Measurements from ENCODE around the gene RTL10. TPM values are rescaled to one million over a fixed set of nuclear protein-coding genes. Genes with fewer than 3 reads are reported as not detected.

Gene RTL10
- total and polyA plus RNA-seq, 2 of the 13 experiments (the other 11 are each of a cell fraction or from before 2014, with no cell fraction given) = 14.1 to 15.8 TPM

DNA sequence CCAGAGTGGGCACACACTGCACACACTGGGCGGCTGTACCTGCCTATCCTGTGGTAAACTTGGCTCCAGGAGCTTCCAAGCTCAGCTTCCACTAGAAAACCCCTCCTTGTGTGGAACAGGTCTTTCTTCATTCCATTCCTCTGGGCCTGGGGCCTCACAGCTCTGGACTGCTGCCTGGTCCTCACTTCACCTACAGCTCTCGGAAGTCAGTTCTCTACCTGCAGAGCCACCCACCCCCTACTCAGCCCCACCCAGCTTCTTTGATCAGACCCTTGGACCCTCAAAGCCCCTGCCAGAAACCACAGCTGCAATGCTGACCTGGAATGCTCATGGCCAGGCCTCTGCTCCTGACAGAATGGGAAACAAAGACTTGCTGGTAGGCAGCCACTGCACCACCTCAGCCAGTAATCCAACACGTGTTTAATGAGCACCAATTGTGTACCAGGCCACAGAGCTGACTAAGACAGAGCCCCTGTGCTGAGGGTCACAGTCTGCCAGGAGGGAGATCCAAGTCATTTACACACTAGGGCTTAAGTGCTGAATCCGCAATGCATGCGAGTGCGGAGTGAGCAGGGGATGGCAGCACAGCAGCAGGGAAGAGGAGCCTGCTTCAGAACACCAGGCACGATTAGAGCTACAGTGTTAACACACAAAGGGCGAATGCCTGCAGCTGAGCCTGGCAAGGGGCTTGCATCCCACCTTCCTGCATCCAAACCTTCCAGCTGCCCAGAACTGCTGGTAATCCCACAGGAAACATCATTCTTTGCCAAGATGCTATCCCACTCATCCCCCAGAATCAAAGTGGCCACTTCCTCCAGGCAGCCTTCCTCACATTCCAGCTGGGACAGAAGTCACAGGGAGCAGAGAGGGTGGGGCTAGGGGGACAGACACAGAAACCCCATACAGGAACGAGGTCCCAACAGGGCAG lies 4.6 kb downstream of the RTL10 start:
- Histone ChIP-seq H3K4me2 (ENCODE audit: low read depth, low read length) (no peak overlapping the region), H3K27ac (ENCODE audit: extremely low read length, insufficient read depth, low read length) (no peak overlapping the region), H3K9me3 (ENCODE audit: low read length) (no peaks in the 10 kb centered on the region), H3K36me3 (replicated peaks in 1 of 2; ENCODE audit: control insufficient read depth in 1 of 2, insufficient read depth in 2 of 2, low read length in 2 of 2) (peaks cover 6 to 26% of the 10 kb centered on the region in 2 experiments), H3K4me1 (ENCODE audit: insufficient read depth, low read length) (peaks cover 47% of the 10 kb centered on the region), H3K9ac (ENCODE audit: insufficient read depth, low read depth, low read length) (no peak overlapping the region), H3K27me3 (ENCODE audit: control insufficient read depth in 1 of 2, insufficient read depth in 2 of 2, low read length in 2 of 2) (no peaks in the 10 kb centered on the region; a peak in 1 of 5 replicates), H4K20me1 (ENCODE audit: insufficient read depth, low read length) (peaks cover 9% of the 10 kb centered on the region), H3K79me2 (ENCODE audit: insufficient read depth, low read length) (peaks cover 40% of the 10 kb centered on the region), H3K4me3 (replicated peaks in 1 of 3; ENCODE audit: insufficient read depth in 1 of 3, low read depth in 2 of 3, low read length in 3 of 3) (no peak overlapping the region), H2AFZ (ENCODE audit: low read length) (no peak overlapping the region)
- no TSS peak for BruUV-seq (replicated peaks)
- WGBS (ENCODE audit: low lambda C conversion rate) = 81% methylated on average over 9 of the region's 9 CpGs
- intact Hi-C loops (cut with micrococcal nuclease; ENCODE audit: unreplicated experiment) (no loop called here), in situ Hi-C loops (cut with HindIII; ENCODE audit: extremely low pct_ligation_motif_present, low pct_unique_long_range_greater_than_20kb) (loop anchor here (5.0 kb wide), 1 partner anchor 52 kb away; no protein-coding TSS in a partner anchor)
- POLR2A ChIA-PET = no interaction called here
- TF ChIP-seq POLR2A (IDR thresholded peaks at IDR 0.05; ENCODE audit: insufficient read depth in 1 of 2, low read depth in 2 of 2, low read length in 2 of 2) (0 out of 4 replicates have a peak, but pooled peaks of 1 of the 2 experiments have one; percentile 19), RBM22 (optimal IDR thresholded peaks at IDR 0.05; ENCODE audit: low read length) (peak; percentile 32)
- TF ChIP-seq, protein P1, sequence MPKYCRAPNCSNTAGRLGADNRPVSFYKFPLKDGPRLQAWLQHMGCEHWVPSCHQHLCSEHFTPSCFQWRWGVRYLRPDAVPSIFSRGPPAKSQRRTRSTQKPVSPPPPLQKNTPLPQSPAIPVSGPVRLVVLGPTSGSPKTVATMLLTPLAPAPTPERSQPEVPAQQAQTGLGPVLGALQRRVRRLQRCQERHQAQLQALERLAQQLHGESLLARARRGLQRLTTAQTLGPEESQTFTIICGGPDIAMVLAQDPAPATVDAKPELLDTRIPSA (CRISPR knock-in tag; IDR thresholded peaks at IDR 0.05; ENCODE audit: borderline replicate concordance) = no peak
- CTCF ChIA-PET (ENCODE audit: low intra/inter-chr PET ratio, low total read pairs) = no interaction called here
- no peak for DNase-seq (ENCODE audit: low spot score)
- no peak for ATAC-seq
- FAIRE-seq = no peak

DNA sequence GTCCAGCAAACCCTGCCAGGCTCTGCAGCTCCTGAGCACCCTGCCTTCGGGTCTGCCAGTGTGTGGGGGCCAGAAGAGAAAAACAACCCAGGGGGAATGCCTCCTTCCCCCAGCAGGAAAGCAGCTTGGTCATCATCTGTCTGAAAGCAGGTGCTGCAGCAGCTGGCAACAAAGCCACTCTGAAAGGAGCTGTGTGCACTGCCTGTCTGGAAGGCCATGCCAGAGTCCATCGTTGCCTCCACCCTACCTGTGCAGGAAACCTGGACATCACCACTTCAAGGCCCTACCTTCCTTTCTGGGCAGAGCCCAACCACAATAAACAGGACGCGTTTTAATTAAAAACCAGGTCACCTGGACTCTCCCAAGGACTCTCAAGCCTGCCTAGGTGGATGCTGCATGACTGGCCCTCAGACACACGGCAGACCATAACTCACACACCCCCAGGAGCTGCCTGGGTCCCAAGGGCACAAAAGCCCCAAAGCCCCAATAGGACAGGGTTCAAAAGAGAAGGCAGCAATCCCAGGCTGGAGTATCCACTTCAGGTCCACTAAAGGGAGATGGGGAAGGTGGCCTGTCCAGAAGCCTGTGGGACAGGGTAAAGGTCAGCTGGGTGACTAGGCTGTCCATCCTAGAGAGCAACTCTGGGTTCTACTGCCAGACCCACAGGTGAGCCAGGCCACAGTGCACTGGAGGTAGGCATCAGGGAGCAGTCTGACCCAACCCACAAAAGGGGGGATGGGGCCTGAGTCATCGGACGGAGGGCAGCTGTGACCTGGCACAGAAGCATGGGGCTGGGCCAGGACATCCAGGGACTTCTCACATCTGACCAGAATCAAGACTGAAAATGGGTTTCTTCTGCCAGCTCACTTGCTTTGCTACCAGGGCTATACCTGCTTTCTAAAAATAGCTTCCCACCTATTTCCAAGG lies 6.1 kb downstream of the RTL10 start:
- H3K4me3 ChIP-seq (replicated peaks in 1 of 3; ENCODE audit: insufficient read depth in 1 of 3, low read depth in 2 of 3, low read length in 3 of 3) = no peak overlapping the region
- no peak for TF ChIP-seq ZNF256 (CRISPR knock-in tag; conservative IDR thresholded peaks at IDR 0.05)
- no peak for TF ChIP-seq GABPB1 (CRISPR knock-in tag; IDR thresholded peaks at IDR 0.05)
- TF ChIP-seq, protein P2, sequence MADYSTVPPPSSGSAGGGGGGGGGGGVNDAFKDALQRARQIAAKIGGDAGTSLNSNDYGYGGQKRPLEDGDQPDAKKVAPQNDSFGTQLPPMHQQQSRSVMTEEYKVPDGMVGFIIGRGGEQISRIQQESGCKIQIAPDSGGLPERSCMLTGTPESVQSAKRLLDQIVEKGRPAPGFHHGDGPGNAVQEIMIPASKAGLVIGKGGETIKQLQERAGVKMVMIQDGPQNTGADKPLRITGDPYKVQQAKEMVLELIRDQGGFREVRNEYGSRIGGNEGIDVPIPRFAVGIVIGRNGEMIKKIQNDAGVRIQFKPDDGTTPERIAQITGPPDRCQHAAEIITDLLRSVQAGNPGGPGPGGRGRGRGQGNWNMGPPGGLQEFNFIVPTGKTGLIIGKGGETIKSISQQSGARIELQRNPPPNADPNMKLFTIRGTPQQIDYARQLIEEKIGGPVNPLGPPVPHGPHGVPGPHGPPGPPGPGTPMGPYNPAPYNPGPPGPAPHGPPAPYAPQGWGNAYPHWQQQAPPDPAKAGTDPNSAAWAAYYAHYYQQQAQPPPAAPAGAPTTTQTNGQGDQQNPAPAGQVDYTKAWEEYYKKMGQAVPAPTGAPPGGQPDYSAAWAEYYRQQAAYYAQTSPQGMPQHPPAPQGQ (CRISPR knock-in tag; IDR thresholded peaks at IDR 0.05; ENCODE audit: borderline replicate concordance) = no peak
- TF ChIP-seq, protein P3, sequence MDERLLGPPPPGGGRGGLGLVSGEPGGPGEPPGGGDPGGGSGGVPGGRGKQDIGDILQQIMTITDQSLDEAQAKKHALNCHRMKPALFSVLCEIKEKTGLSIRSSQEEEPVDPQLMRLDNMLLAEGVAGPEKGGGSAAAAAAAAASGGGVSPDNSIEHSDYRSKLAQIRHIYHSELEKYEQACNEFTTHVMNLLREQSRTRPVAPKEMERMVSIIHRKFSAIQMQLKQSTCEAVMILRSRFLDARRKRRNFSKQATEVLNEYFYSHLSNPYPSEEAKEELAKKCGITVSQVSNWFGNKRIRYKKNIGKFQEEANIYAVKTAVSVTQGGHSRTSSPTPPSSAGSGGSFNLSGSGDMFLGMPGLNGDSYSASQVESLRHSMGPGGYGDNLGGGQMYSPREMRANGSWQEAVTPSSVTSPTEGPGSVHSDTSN (CRISPR knock-in tag; IDR thresholded peaks at IDR 0.05) = no peak
- no peak for TF ChIP-seq ONECUT2 (CRISPR knock-in tag; IDR thresholded peaks at IDR 0.05)
- TF ChIP-seq ZNF777 (CRISPR knock-in tag; IDR thresholded peaks at IDR 0.05) = no peak
- no peak for TF ChIP-seq SIX4 (CRISPR knock-in tag; IDR thresholded peaks at IDR 0.05)
- no peak for TF ChIP-seq FOXJ3 (CRISPR knock-in tag; IDR thresholded peaks at IDR 0.05; ENCODE audit: borderline replicate concordance)
- no peak for TF ChIP-seq CCDC6 (CRISPR knock-in tag; IDR thresholded peaks at IDR 0.05)

More for the DNA sequence above, 6.1 kb downstream of the RTL10 start:
- WGBS (ENCODE audit: low lambda C conversion rate) = 82% methylated on average over 5 of the region's 7 CpGs
- FAIRE-seq = no peak
- no TSS peak for BruUV-seq (replicated peaks)
- peak; percentile 4; the same call in 1 of the 3 replicates for ATAC-seq
- in situ Hi-C loops (cut with HindIII; ENCODE audit: extremely low pct_ligation_motif_present, low pct_unique_long_range_greater_than_20kb) = no loop called here
- H3K9ac ChIP-seq (ENCODE audit: insufficient read depth, low read depth, low read length) = no peak overlapping the region
- H2AFZ ChIP-seq (ENCODE audit: low read length) = no peak overlapping the region
- no peak overlapping the region for H3K27ac ChIP-seq (ENCODE audit: extremely low read length, insufficient read depth, low read length)
- POLR2A ChIA-PET = no interaction called here
- intact Hi-C loops (cut with micrococcal nuclease; ENCODE audit: unreplicated experiment) = no loop called here
- no peaks in the 10 kb centered on the region for H3K9me3 ChIP-seq (ENCODE audit: low read length)
- no peaks in the 10 kb centered on the region; a peak in 1 of 5 replicates for H3K27me3 ChIP-seq (ENCODE audit: control insufficient read depth in 1 of 2, insufficient read depth in 2 of 2, low read length in 2 of 2)
- peaks cover 7% of the 10 kb centered on the region for H4K20me1 ChIP-seq (ENCODE audit: insufficient read depth, low read length)
- no peak overlapping the region for H3K4me2 ChIP-seq (ENCODE audit: low read depth, low read length)
- H3K36me3 ChIP-seq (replicated peaks in 1 of 2; ENCODE audit: control insufficient read depth in 1 of 2, insufficient read depth in 2 of 2, low read length in 2 of 2) = peaks cover 6 to 26% of the 10 kb centered on the region in 2 experiments
- CTCF ChIA-PET (ENCODE audit: low intra/inter-chr PET ratio, low total read pairs) = no interaction called here
- H3K4me1 ChIP-seq (ENCODE audit: insufficient read depth, low read length) = peaks cover 47% of the 10 kb centered on the region
- DNase-seq (ENCODE audit: low spot score) = no peak
- H3K79me2 ChIP-seq (ENCODE audit: insufficient read depth, low read length) = peaks cover 28% of the 10 kb centered on the region

All from HepG2 (cell line).